Psoas muscle (tissue), 8 donors: ENCODE data around the gene COL9A3. TPM values are rescaled to one million over a fixed set of nuclear protein-coding genes. Genes with fewer than 3 reads are reported as not detected.
A peak's percentile ranks its signal among the peaks of the same experiment; 100 is the strongest.

Experiments used
- ATAC-seq, 4 donors: fragments of 200-7000 bp; cut with Tn5 transposase; one replicate each; pipeline ENCODE4 v1.9.1; 2020; ENCODE audit warnings: moderate library complexity in 3 of 4, mild to moderate bottlenecking in 2 of 4
- DNase-seq, 2 donors: peaks; one replicate each; pipeline ENCODE4 v3.0.0-alpha.2; 2020
- H3K27ac ChIP-seq: fragments of 200-600 bp; one replicate; pipeline ENCODE4 v1.8.0; 2022
- H3K27me3 ChIP-seq, 3 donors: fragments of 200-600 bp in 1 of 3; one replicate each; pipeline versions ENCODE4 v1.6.1 to v1.8.0; 2013 to 2022; ENCODE audit warnings: low read length in 2 of 3, mild to moderate bottlenecking in 2 of 3, moderate library complexity in 1 of 3; ENCODE audit not compliant: insufficient read depth in 3 of 3
- H3K36me3 ChIP-seq, 2 donors: fragments of 200-600 bp in 1 of 2; one replicate each; pipeline versions ENCODE4 v1.6.1 to v1.8.0; 2013 to 2022; ENCODE audit warnings: low read depth in 1 of 2, mild to moderate bottlenecking in 1 of 2, moderate library complexity in 1 of 2; ENCODE audit not compliant: insufficient read depth in 1 of 2
- H3K4me1 ChIP-seq: fragments of 200-600 bp; one replicate; pipeline ENCODE4 v1.8.0; 2022
- H3K4me3 ChIP-seq: fragments of 200-600 bp; one replicate; pipeline ENCODE4 v1.8.0; 2022; ENCODE audit warnings: mild to moderate bottlenecking
- H3K9me3 ChIP-seq: fragments of 200-600 bp; one replicate; pipeline ENCODE4 v1.8.0; 2022
- CTCF ChIP-seq: fragments of 200-600 bp; IDR thresholded peaks from one replicate; pipeline ENCODE4 v1.8.0; 2022; ENCODE audit warnings: antibody characterized with exemption
- WGBS, 3 donors: extraction: QIAGEN DNeasy Blood & Tissue Kit; methylation state at CpG; one replicate each; pipeline versions ENCODE4 v1.1.6 to v1.1.7; 2013; 5-methylcytosine and 5-hydroxymethylcytosine counted together
- intact Hi-C, 2 donors: fragments of 100-400 bp; cut with DNase I; formaldehyde crosslinking; loops; one replicate each; pipeline versions ENCODE4 v1.11.0 to v1.14.2; 2022
- polyA plus RNA-seq, 3 donors: library from polyadenylated mRNA; stranded (reverse); fragments of 200-250 nt; gene quantifications; one replicate each; pipeline ENCODE4 v1.2.3, GENCODE V29; 2013
- total RNA-seq, 4 donors: library from RNA; stranded (reverse); fragmentation: NEBNext Ultra II Directional in 2 of 4; extraction: Animal tissue kit (Norgen Biotek cat#: 25700) in 2 of 4; gene quantifications; one replicate each; pipeline versions ENCODE4 v1.2.1 to v1.2.4, GENCODE V29; 2021 to 2023
- donor health status: healthy with polysubstance abuse.
- donor health status: DM: no; HTN: no; CAD: no; lungs with moderate emphysema.
- donor health status: Bipolar disorder and iron deficiency.
- donor health status: healthy.
- donor health status: DM: yes; HTN: yes; CAD: no.
- donor health status: DM: no; HTN: no; CAD: no.
- donor health status: DM: no; HTN: no; CAD: no.
- donor health status: DM: yes; HTN: yes; CAD: no.

Gene COL9A3
- total and polyA plus RNA-seq, 7 donors = 0.27 to 0.86 (median 0.59) TPM; not detected in 1

GRCh38 chr20:62801284-62802010, 15.4 kb upstream of the COL9A3 start:
- intact Hi-C loops = loop anchor here in 1 of 2 donors (10.0 kb wide), 2 partner anchors 133 to 417 kb away; partner anchors contain the start of genes GID8 and RPS21
- WGBS, 3 donors = 67 to 76% (median 76%) methylated on average over 15 of the region's 15 CpGs
- ATAC-seq = peak in 3 of 4 donors; percentile 8 to 48 (median 30)

GRCh38 chr20:62802026-62802712, 14.7 kb upstream of the COL9A3 start:
- Histone ChIP-seq H3K27ac (peak overlapping the region; percentile 30), H3K4me1 (peaks cover 34% of the 10 kb centered on the region), H3K4me3 (no peak overlapping the region), H3K36me3 (peaks cover 0 to 40% of the 10 kb centered on the region in 2 donors), H3K27me3 (no peaks in the 10 kb centered on the region), H3K9me3 (no peaks in the 10 kb centered on the region)
- TF ChIP-seq CTCF = no peak
- 26 to 54% (median 33%) methylated on average over 22 of the region's 22 CpGs for WGBS, 3 donors
- DNase-seq (no peak), ATAC-seq (peak in 3 of 4 donors; percentile 34 to 51 (median 50))
- intact Hi-C loops = loop anchor here in 1 of 2 donors (10.0 kb wide), 2 partner anchors 133 to 417 kb away; partner anchors contain the start of genes GID8 and RPS21

More at GRCh38 chr20:62801284-62802010, 15.4 kb upstream of the COL9A3 start:
- TF ChIP-seq CTCF = no peak
- H3K27ac ChIP-seq = peak overlapping the region; percentile 30
- H3K36me3 ChIP-seq = peaks cover 0 to 37% of the 10 kb centered on the region in 2 donors
- no peak overlapping the region for H3K4me3 ChIP-seq
- no peaks in the 10 kb centered on the region for H3K9me3 ChIP-seq
- peaks cover 37% of the 10 kb centered on the region for H3K4me1 ChIP-seq
- DNase-seq = no peak
- H3K27me3 ChIP-seq = no peaks in the 10 kb centered on the region

- no peak for TF ChIP-seq CTCF
- H3K9me3 ChIP-seq = no peaks in the 10 kb centered on the region
- ATAC-seq (no peak), DNase-seq (no peak)
- intact Hi-C loops = loop anchor here in 1 of 2 donors (10.0 kb wide), 2 partner anchors 131 to 419 kb away; partner anchors contain the start of genes GID8 and RPS21
- WGBS, 3 donors = 30 to 39% (median 33%) methylated on average over 20 to 25 of the region's 25 CpGs
- no peak overlapping the region for H3K27ac ChIP-seq
- no peaks in the 10 kb centered on the region for H3K27me3 ChIP-seq
- peak overlapping the region; percentile 84 for H3K4me3 ChIP-seq
- H3K36me3 ChIP-seq = peaks cover 2 to 38% of the 10 kb centered on the region in 2 donors
- peaks cover 31% of the 10 kb centered on the region for H3K4me1 ChIP-seq
Measured at GRCh38 chr20:62804021-62804626, 12.7 kb upstream of the COL9A3 start.

GRCh38 chr20:62804627-62805154, 12.2 kb upstream of the COL9A3 start, which contains the start of gene OGFR:
TSS of gene OGFR (plus strand) at chr20:62804835. CDS start at chr20:62804860, 25 bp downstream.
- H3K36me3 ChIP-seq = peaks cover 2 to 38% of the 10 kb centered on the region in 2 donors
- intact Hi-C loops = loop anchor here in 1 of 2 donors (5.0 to 10.0 kb wide), 3 partner anchors 130 to 420 kb away; partner anchors contain the start of genes GID8 and RPS21
- DNase-seq = peak; percentile 66 to 80

More at GRCh38 chr20:62804627-62805154, 12.2 kb upstream of the COL9A3 start, which contains the start of gene OGFR:
- H3K4me1 ChIP-seq = peaks cover 31% of the 10 kb centered on the region
- peak in 1 of 4 donors; percentile 32 for ATAC-seq
- no peak for TF ChIP-seq CTCF
- WGBS, 3 donors = 1% methylated on average over 30 to 70 of the region's 77 CpGs
- H3K27me3 ChIP-seq = no peaks in the 10 kb centered on the region
- H3K9me3 ChIP-seq = no peaks in the 10 kb centered on the region
- peak within 1 kb of the TSS; percentile 84 for H3K4me3 ChIP-seq
- H3K27ac ChIP-seq = peak within 1 kb of the TSS; percentile 68
